OCI-LY1 (cell line): ENCODE measurements around the gene TANGO6.

ENCODE experiments used
- H2AFZ ChIP-seq: fragments of 200-600 bp; sonication (generic), shearing (Covaris generic); 2 replicates; pipeline ENCODE4 v1.6.0; 2014; ENCODE audit warnings: antibody characterized with exemption, mild to moderate bottlenecking, low read length
- H3F3A ChIP-seq: fragments of 200-600 bp; sonication (generic), shearing (Covaris generic); 2 replicates; pipeline ENCODE4 v1.6.0; 2014; ENCODE audit warnings: mild to moderate bottlenecking, antibody characterized with exemption, low read length, moderate library complexity; ENCODE audit not compliant: insufficient read depth
- H3K27ac ChIP-seq: fragments of 200-600 bp; sonication (generic); 2 replicates; pipeline ENCODE4 v1.5.1; 2014; ENCODE audit warnings: low read length, mixed run types, mild to moderate bottlenecking, low read depth; ENCODE audit not compliant: poor library complexity, severe bottlenecking
- H3K27me3 ChIP-seq: fragments of 200-600 bp; sonication (generic); 2 replicates; pipeline ENCODE4 v1.6.0; 2014; ENCODE audit warnings: antibody characterized with exemption, mild to moderate bottlenecking, low read length, moderate library complexity; ENCODE audit not compliant: insufficient read depth
- H3K36me3 ChIP-seq: fragments of 200-600 bp; sonication (generic); 2 replicates; pipeline ENCODE4 v1.6.1; 2014; ENCODE audit warnings: mild to moderate bottlenecking, antibody characterized with exemption, low read length, moderate library complexity, mixed read lengths; ENCODE audit not compliant: insufficient read depth
- H3K4me1 ChIP-seq: fragments of 200-600 bp; sonication (generic); 2 replicates; pipeline ENCODE4 v1.5.1; 2014; ENCODE audit warnings: mild to moderate bottlenecking, low read length, moderate library complexity; ENCODE audit not compliant: insufficient read depth, severe bottlenecking
- H3K4me2 ChIP-seq: fragments of 200-600 bp; sonication (generic), shearing (Covaris generic); 2 replicates; pipeline ENCODE4 v1.6.1; 2014; ENCODE audit warnings: low read length
- H3K4me3 ChIP-seq: fragments of 200-600 bp; sonication (generic); 2 replicates; pipeline ENCODE4 v1.5.1; 2014; ENCODE audit warnings: low read length, low read depth, mild to moderate bottlenecking, mixed read lengths; ENCODE audit not compliant: poor library complexity, severe bottlenecking
- H3K79me2 ChIP-seq: fragments of 200-600 bp; shearing (Covaris generic); 2 replicates; pipeline ENCODE4 v1.6.1; 2016; ENCODE audit warnings: mixed run types, low read length, mixed read lengths; ENCODE audit not compliant: insufficient read depth
- H3K9ac ChIP-seq: fragments of 200-600 bp; sonication (generic), shearing (Covaris generic); 2 replicates; pipeline ENCODE4 v1.6.1; 2014; ENCODE audit warnings: mild to moderate bottlenecking, low read length, mixed read lengths
- H3K9me2 ChIP-seq: fragments of 200-600 bp; sonication (generic), shearing (Covaris generic); 2 replicates; pipeline ENCODE4 v1.6.1; 2014; ENCODE audit warnings: low read depth, mild to moderate bottlenecking, low read length, mixed read lengths
- H3K9me3 ChIP-seq: fragments of 200-600 bp; shearing (Covaris generic); 2 replicates; pipeline ENCODE4 v1.6.1; 2014; ENCODE audit warnings: low read length, mixed read lengths
- H4K20me1 ChIP-seq: fragments of 200-600 bp; sonication (generic), shearing (Covaris generic); 2 replicates; pipeline ENCODE4 v1.6.0; 2016; ENCODE audit warnings: mild to moderate bottlenecking, low read length; ENCODE audit not compliant: insufficient read depth
- CTCF ChIP-seq: fragments of 200-600 bp; sonication (generic), shearing (Covaris generic); IDR thresholded peaks from 2 replicates; pipeline ENCODE4 v1.5.1; 2017; ENCODE audit warnings: mild to moderate bottlenecking, antibody characterized with exemption, low read length, moderate library complexity, mixed read lengths
- EZH2 ChIP-seq: fragments of 200-600 bp; sonication (generic), shearing (Covaris generic); IDR thresholded peaks from 2 replicates; pipeline ENCODE4 v1.8.0; 2017; ENCODE audit warnings: borderline replicate concordance, mixed run types, mild to moderate bottlenecking, antibody characterized with exemption, low read length, moderate library complexity, mixed read lengths

Gene TANGO6

GRCh38 chr16:68993885-68994284 lies 150.6 kb downstream of the TANGO6 start:
- Histone ChIP-seq H3K9me2 (no peaks in the 10 kb centered on the region), H3K27ac (no peak overlapping the region), H3K4me1 (no peaks in the 10 kb centered on the region), H3K27me3 (no peaks in the 10 kb centered on the region), H2AFZ (no peak overlapping the region), H3K9ac (no peak overlapping the region), H3K9me3 (no peaks in the 10 kb centered on the region), H3F3A (no peaks in the 10 kb centered on the region), H3K36me3 (no peaks in the 10 kb centered on the region), H3K4me3 (no peak overlapping the region), H3K4me2 (no peak overlapping the region), H4K20me1 (no peaks in the 10 kb centered on the region), H3K79me2 (no peaks in the 10 kb centered on the region)
- TF ChIP-seq EZH2 (no peak), CTCF (no peak)

GRCh38 chr16:68994324-68994723 lies 151.0 kb downstream of the TANGO6 start:
- Histone ChIP-seq H3K4me2 (no peak overlapping the region), H3K4me3 (no peak overlapping the region), H2AFZ (no peak overlapping the region), H3K4me1 (no peaks in the 10 kb centered on the region), H3K36me3 (no peaks in the 10 kb centered on the region), H3K9me2 (no peaks in the 10 kb centered on the region), H3K27ac (no peak overlapping the region), H4K20me1 (no peaks in the 10 kb centered on the region), H3F3A (no peaks in the 10 kb centered on the region), H3K79me2 (no peaks in the 10 kb centered on the region), H3K27me3 (no peaks in the 10 kb centered on the region), H3K9ac (no peak overlapping the region), H3K9me3 (no peaks in the 10 kb centered on the region)
- TF ChIP-seq EZH2 (no peak), CTCF (no peak)

GRCh38 chr16:68995011-68995504 lies 151.7 kb downstream of the TANGO6 start:
- Histone ChIP-seq H3K4me1 (no peaks in the 10 kb centered on the region), H3K79me2 (no peaks in the 10 kb centered on the region), H4K20me1 (no peaks in the 10 kb centered on the region), H3K9me2 (no peaks in the 10 kb centered on the region), H3K4me2 (no peak overlapping the region), H3K9ac (no peak overlapping the region), H2AFZ (no peak overlapping the region), H3K4me3 (no peak overlapping the region), H3K36me3 (no peaks in the 10 kb centered on the region), H3F3A (no peaks in the 10 kb centered on the region), H3K9me3 (no peaks in the 10 kb centered on the region), H3K27ac (no peak overlapping the region), H3K27me3 (no peaks in the 10 kb centered on the region)
- TF ChIP-seq CTCF = peak; percentile 43
- no peak for TF ChIP-seq EZH2
